ENCODE measurements around the gene FCHSD2.

- no peak for TF ChIP-seq CTCF (IDR thresholded peaks at IDR 0.05)
- TF ChIP-seq POLR2AphosphoS5 (IDR thresholded peaks at IDR 0.05) = no peak
Observed at GRCh38 chr11:72940417-72940816, 201.7 kb downstream of the FCHSD2 start.
